ENCODE data around the gene ENPP6.
"Not testable (repeated sequence)": the region's sequence is repeated elsewhere in the genome, so short reads cannot be mapped to it uniquely, and the experiment has no call there.

ENPP6 gene

GRCh38 chr4:184059099-184059498, 158.6 kb downstream of the ENPP6 start:
- no peak for ATAC-seq (ENCODE audit: low read depth)
- H3K27ac ChIP-seq (ENCODE audit: poor library complexity, severe bottlenecking), result no peak overlapping the region
- H3K27me3 ChIP-seq (ENCODE audit: insufficient read depth, poor library complexity, severe bottlenecking), result no peaks in the 10 kb centered on the region
- TF ChIP-seq, protein P1, sequence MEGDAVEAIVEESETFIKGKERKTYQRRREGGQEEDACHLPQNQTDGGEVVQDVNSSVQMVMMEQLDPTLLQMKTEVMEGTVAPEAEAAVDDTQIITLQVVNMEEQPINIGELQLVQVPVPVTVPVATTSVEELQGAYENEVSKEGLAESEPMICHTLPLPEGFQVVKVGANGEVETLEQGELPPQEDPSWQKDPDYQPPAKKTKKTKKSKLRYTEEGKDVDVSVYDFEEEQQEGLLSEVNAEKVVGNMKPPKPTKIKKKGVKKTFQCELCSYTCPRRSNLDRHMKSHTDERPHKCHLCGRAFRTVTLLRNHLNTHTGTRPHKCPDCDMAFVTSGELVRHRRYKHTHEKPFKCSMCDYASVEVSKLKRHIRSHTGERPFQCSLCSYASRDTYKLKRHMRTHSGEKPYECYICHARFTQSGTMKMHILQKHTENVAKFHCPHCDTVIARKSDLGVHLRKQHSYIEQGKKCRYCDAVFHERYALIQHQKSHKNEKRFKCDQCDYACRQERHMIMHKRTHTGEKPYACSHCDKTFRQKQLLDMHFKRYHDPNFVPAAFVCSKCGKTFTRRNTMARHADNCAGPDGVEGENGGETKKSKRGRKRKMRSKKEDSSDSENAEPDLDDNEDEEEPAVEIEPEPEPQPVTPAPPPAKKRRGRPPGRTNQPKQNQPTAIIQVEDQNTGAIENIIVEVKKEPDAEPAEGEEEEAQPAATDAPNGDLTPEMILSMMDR (IDR thresholded peaks at IDR 0.05; ENCODE audit: poor library complexity, severe bottlenecking), result no peak
- H3K36me3 ChIP-seq (ENCODE audit: low read depth), result no peaks in the 10 kb centered on the region
- no peak overlapping the region for H3K4me3 ChIP-seq (ENCODE audit: severe bottlenecking)
- DNase-seq (ENCODE audit: low spot score), result no peak
- no peaks in the 10 kb centered on the region for H3K9me3 ChIP-seq (ENCODE audit: severe bottlenecking)
- no peaks in the 10 kb centered on the region for H3K4me1 ChIP-seq (ENCODE audit: insufficient read depth, poor library complexity, severe bottlenecking)

GRCh38 chr4:184058026-184058425, 159.6 kb downstream of the ENPP6 start:
- Histone ChIP-seq H3K9me3 (ENCODE audit: severe bottlenecking) (no peaks in the 10 kb centered on the region), H3K36me3 (ENCODE audit: low read depth) (no peaks in the 10 kb centered on the region), H3K27ac (ENCODE audit: poor library complexity, severe bottlenecking) (no peak overlapping the region), H3K4me3 (ENCODE audit: severe bottlenecking) (no peak overlapping the region), H3K4me1 (ENCODE audit: insufficient read depth, poor library complexity, severe bottlenecking) (no peaks in the 10 kb centered on the region), H3K27me3 (ENCODE audit: insufficient read depth, poor library complexity, severe bottlenecking) (no peaks in the 10 kb centered on the region)
- TF ChIP-seq, protein P1 (IDR thresholded peaks at IDR 0.05; ENCODE audit: poor library complexity, severe bottlenecking), result no peak
- no peak for ATAC-seq (ENCODE audit: low read depth)
- no peak for DNase-seq (ENCODE audit: low spot score)

DNA sequence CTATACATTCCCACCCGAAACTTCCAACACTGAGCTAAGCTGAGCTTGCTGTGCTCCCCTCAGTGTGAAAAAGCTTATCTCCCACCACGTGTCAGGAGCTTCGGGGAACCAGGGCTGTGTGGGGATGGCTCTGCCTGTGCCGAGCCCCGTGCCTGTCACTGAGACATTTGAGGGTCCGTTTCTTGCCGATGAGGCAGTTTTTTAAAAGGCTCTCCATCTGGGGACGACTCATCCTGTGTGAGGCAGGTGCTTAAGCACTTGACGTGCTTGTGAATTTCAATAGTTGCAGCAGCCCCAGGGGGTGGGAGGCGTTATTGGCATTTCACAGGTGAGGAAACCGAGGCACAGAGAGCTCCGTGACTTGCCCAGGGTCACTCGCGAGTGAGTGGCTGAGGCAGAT, 160.8 kb downstream of the ENPP6 start:
- Histone ChIP-seq H3K4me3 (ENCODE audit: severe bottlenecking) (no peak overlapping the region), H3K36me3 (ENCODE audit: low read depth) (no peaks in the 10 kb centered on the region), H3K4me1 (ENCODE audit: insufficient read depth, poor library complexity, severe bottlenecking) (no peaks in the 10 kb centered on the region), H3K27ac (ENCODE audit: poor library complexity, severe bottlenecking) (no peak overlapping the region), H3K27me3 (ENCODE audit: insufficient read depth, poor library complexity, severe bottlenecking) (no peaks in the 10 kb centered on the region), H3K9me3 (ENCODE audit: severe bottlenecking) (no peaks in the 10 kb centered on the region)
- ATAC-seq (ENCODE audit: low read depth) (no peak), DNase-seq (ENCODE audit: low spot score) (no peak)
- TF ChIP-seq, protein P1 (IDR thresholded peaks at IDR 0.05; ENCODE audit: poor library complexity, severe bottlenecking), result no peak

DNA sequence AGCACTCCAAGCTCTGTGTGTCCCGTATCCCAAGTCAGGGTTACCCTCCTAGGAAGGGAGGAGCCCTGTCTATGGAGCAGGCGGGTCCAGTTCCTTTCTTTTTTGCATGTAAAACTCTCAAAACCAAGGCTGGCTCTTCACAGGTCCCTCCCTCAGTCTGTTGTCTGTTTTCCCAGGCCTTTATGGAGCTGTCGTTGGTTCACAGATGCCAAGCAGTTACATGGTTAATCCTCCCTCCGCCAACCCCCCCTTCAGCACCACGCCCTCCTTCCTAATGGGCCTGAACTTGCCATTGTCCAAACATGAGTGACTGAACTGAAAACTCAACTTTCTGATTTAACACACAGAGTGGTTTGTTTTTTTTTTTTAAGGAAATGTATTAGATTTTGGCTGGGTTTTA, 164.2 kb downstream of the ENPP6 start:
- TF ChIP-seq, protein P1 (IDR thresholded peaks at IDR 0.05; ENCODE audit: poor library complexity, severe bottlenecking), result no peak
- Histone ChIP-seq H3K9me3 (ENCODE audit: severe bottlenecking) (no peaks in the 10 kb centered on the region), H3K36me3 (ENCODE audit: low read depth) (no peaks in the 10 kb centered on the region), H3K4me1 (ENCODE audit: insufficient read depth, poor library complexity, severe bottlenecking) (no peaks in the 10 kb centered on the region), H3K27me3 (ENCODE audit: insufficient read depth, poor library complexity, severe bottlenecking) (no peaks in the 10 kb centered on the region), H3K4me3 (ENCODE audit: severe bottlenecking) (no peak overlapping the region), H3K27ac (ENCODE audit: poor library complexity, severe bottlenecking) (no peak overlapping the region)
- DNase-seq (ENCODE audit: low spot score) (no peak), ATAC-seq (ENCODE audit: low read depth) (peak; percentile 36; the same call in 1 of the 3 replicates)

DNA sequence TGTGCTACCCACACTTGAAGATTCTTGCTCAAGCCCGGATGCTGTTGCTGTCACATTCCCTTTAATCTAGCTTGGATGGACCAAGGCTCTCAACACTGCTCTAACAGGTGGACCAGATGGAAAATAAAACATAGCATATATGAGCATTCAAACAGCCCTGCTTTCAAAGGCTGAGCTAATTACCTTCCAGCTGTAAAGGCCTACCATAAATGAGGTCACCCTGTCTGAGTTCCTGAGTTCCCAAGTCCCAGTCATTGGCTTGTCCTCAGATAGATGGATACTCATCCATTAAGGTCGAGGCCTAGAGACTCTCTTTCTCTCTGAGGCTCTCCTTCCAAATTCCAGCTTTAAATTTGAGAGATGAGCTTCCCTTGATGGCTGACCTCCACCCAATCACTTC, 165.1 kb downstream of the ENPP6 start:
- Histone ChIP-seq H3K27me3 (ENCODE audit: insufficient read depth, poor library complexity, severe bottlenecking) (no peaks in the 10 kb centered on the region), H3K4me1 (ENCODE audit: insufficient read depth, poor library complexity, severe bottlenecking) (no peaks in the 10 kb centered on the region), H3K9me3 (ENCODE audit: severe bottlenecking) (no peaks in the 10 kb centered on the region), H3K36me3 (ENCODE audit: low read depth) (no peaks in the 10 kb centered on the region), H3K27ac (ENCODE audit: poor library complexity, severe bottlenecking) (no peak overlapping the region), H3K4me3 (ENCODE audit: severe bottlenecking) (no peak overlapping the region)
- TF ChIP-seq, protein P1 (IDR thresholded peaks at IDR 0.05; ENCODE audit: poor library complexity, severe bottlenecking), result no peak
- no peak for DNase-seq (ENCODE audit: low spot score)
- ATAC-seq (ENCODE audit: low read depth), result no peak

GRCh38 chr4:184051262-184051661, 166.4 kb downstream of the ENPP6 start:
- not testable (repeated sequence) for H3K36me3 ChIP-seq (ENCODE audit: low read depth); H3K4me1 ChIP-seq (ENCODE audit: insufficient read depth, poor library complexity, severe bottlenecking); H3K27ac ChIP-seq (ENCODE audit: poor library complexity, severe bottlenecking); H3K4me3 ChIP-seq (ENCODE audit: severe bottlenecking); H3K27me3 ChIP-seq (ENCODE audit: insufficient read depth, poor library complexity, severe bottlenecking); H3K9me3 ChIP-seq (ENCODE audit: severe bottlenecking); DNase-seq (ENCODE audit: low spot score); ATAC-seq (ENCODE audit: low read depth)
